Measurements from ENCODE around the gene AFAP1L1.

DNA sequence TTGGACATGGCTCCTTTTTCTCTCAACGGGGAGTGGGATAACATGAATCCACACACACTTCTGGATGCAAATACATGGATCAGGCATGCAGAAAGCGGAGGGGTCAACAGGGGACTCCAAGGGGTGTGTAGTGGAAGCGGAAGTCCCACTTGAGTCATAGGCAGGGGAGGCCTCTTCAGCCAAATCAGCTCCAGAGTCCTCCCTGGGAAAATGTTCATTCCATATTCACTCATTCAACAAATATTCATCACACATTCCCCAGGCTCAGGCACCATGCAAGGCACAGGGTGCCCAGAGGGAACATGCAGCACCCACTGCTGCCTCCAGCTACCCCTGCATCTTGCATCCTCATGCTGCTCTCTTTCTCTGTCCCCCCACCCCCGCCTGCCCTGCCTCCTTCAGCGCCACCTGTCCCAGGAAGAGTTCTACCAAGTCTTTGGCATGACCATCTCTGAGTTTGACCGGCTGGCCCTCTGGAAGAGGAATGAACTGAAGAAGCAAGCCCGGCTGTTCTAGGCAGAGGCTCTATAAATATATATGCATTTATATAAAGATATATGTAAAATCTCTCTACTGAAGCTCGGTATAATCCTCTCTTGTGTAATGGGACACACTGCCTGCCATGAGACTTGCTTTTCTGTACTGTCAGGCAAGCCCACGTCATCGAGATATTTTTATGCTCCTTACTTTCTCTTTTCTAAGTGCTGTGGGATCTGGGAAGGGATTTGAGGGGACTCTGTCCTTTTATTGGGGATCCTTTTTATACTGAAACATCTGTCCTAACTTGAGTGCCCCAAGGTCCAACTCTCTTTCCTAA lies 13.6 kb upstream of the AFAP1L1 start:
- TF ChIP-seq, protein P1, sequence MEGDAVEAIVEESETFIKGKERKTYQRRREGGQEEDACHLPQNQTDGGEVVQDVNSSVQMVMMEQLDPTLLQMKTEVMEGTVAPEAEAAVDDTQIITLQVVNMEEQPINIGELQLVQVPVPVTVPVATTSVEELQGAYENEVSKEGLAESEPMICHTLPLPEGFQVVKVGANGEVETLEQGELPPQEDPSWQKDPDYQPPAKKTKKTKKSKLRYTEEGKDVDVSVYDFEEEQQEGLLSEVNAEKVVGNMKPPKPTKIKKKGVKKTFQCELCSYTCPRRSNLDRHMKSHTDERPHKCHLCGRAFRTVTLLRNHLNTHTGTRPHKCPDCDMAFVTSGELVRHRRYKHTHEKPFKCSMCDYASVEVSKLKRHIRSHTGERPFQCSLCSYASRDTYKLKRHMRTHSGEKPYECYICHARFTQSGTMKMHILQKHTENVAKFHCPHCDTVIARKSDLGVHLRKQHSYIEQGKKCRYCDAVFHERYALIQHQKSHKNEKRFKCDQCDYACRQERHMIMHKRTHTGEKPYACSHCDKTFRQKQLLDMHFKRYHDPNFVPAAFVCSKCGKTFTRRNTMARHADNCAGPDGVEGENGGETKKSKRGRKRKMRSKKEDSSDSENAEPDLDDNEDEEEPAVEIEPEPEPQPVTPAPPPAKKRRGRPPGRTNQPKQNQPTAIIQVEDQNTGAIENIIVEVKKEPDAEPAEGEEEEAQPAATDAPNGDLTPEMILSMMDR (conservative IDR thresholded peaks at IDR 0.05; ENCODE audit: low read depth, low read length), result no peak
- TF ChIP-seq EZH2 (IDR thresholded peaks at IDR 0.05; ENCODE audit: low read length, unreplicated experiment), result no peak
